Calu3 (cell line): ENCODE data around the gene TCF7L2. TPM values are rescaled to one million over a fixed set of nuclear protein-coding genes. Genes with fewer than 3 reads are reported as not detected.

ENCODE experiments used
- BruUV-seq: library from RNA; stranded (reverse); fragments of 400-500 nt; replicated peaks from 2 replicates; lab custom pipeline; 2021; lab: Mats Ljungman, UMichigan
- CTCF ChIA-PET: fragments of 300-600 bp; sonication (Branson Sonifier 250); formaldehyde crosslinking; loops from one replicate; lab custom pipeline; 2022; ENCODE audit warnings: antibody characterized with exemption; lab: Charles Lee
- DNase-seq: peaks from one replicate; pipeline ENCODE4 v3.0.0; 2022
- H3K27ac Mint-ChIP-seq: one replicate; pipeline ENCODE4 v1.8.0; 2022; ENCODE audit warnings: mixed read lengths; ENCODE audit not compliant: unreplicated experiment
- H3K27me3 Mint-ChIP-seq: one replicate; pipeline ENCODE4 v1.8.0; 2022; ENCODE audit warnings: mixed read lengths; ENCODE audit not compliant: unreplicated experiment
- H3K36me3 Mint-ChIP-seq: one replicate; pipeline ENCODE4 v1.8.0; 2022; ENCODE audit warnings: mild to moderate bottlenecking, moderate library complexity, mixed read lengths; ENCODE audit not compliant: insufficient read depth, unreplicated experiment
- H3K4me1 Mint-ChIP-seq: one replicate; pipeline ENCODE4 v1.8.0; 2022; ENCODE audit warnings: mild to moderate bottlenecking, low read depth, mixed read lengths; ENCODE audit not compliant: unreplicated experiment
- H3K4me3 Mint-ChIP-seq: one replicate; pipeline ENCODE4 v1.8.0; 2022; ENCODE audit warnings: mild to moderate bottlenecking, low read depth, moderate library complexity, mixed read lengths; ENCODE audit not compliant: unreplicated experiment
- H3K9me3 Mint-ChIP-seq: one replicate; pipeline ENCODE4 v1.8.0; 2022; ENCODE audit warnings: low read depth, mixed read lengths; ENCODE audit not compliant: unreplicated experiment
- intact Hi-C: fragments of 100-400 bp; cut with micrococcal nuclease; formaldehyde crosslinking; loops from one replicate; pipeline ENCODE4 v1.10.0; 2022; ENCODE audit not compliant: unreplicated experiment
- total RNA-seq: library from RNA; stranded (reverse); gene quantifications from 2 replicates; pipeline ENCODE4 v1.2.3, GENCODE V29; 2022
- TF ChIP-seq, protein P1 (sequence below): fragments of 200-600 bp; IDR thresholded peaks from one replicate; pipeline ENCODE4 v1.8.0; 2022; ENCODE audit warnings: antibody characterized with exemption; ENCODE audit not compliant: unreplicated experiment

Gene TCF7L2
- total RNA-seq, 1 experiment from 2014 or later: 36.6 TPM

DNA sequence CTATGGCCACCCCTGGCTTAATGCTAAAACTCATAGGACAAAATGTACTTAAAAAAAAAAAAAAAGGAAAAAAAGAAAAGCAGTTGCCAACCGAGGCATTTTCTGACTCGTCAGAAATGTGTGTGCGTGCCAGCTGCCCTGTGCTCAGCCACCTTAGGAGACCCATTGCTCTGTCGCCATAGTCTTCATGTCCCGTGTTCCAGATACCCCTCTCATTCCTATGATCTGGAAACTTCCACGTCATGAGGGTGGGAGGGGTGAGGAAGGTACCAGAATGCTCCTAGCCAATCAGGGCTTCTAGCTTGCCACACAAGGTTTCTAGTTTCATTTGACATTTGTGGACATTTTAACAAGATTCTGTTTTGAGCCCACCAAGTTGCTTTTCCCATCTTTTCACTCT is 212.9 kb downstream of the TCF7L2 start:
- H3K36me3 Mint-ChIP-seq: peaks cover 16% of the 10 kb centered on the region
- peaks cover 8% of the 10 kb centered on the region for H3K4me1 Mint-ChIP-seq
- no peak overlapping the region for H3K27ac Mint-ChIP-seq
- intact Hi-C loops: no loop called here
- H3K4me3 Mint-ChIP-seq: no peak overlapping the region
- no peaks in the 10 kb centered on the region for H3K9me3 Mint-ChIP-seq
- TF ChIP-seq, protein P1, sequence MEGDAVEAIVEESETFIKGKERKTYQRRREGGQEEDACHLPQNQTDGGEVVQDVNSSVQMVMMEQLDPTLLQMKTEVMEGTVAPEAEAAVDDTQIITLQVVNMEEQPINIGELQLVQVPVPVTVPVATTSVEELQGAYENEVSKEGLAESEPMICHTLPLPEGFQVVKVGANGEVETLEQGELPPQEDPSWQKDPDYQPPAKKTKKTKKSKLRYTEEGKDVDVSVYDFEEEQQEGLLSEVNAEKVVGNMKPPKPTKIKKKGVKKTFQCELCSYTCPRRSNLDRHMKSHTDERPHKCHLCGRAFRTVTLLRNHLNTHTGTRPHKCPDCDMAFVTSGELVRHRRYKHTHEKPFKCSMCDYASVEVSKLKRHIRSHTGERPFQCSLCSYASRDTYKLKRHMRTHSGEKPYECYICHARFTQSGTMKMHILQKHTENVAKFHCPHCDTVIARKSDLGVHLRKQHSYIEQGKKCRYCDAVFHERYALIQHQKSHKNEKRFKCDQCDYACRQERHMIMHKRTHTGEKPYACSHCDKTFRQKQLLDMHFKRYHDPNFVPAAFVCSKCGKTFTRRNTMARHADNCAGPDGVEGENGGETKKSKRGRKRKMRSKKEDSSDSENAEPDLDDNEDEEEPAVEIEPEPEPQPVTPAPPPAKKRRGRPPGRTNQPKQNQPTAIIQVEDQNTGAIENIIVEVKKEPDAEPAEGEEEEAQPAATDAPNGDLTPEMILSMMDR: no peak
- BruUV-seq: no TSS peak
- no peaks in the 10 kb centered on the region for H3K27me3 Mint-ChIP-seq
- no peak for DNase-seq
- CTCF ChIA-PET: no interaction called here

DNA sequence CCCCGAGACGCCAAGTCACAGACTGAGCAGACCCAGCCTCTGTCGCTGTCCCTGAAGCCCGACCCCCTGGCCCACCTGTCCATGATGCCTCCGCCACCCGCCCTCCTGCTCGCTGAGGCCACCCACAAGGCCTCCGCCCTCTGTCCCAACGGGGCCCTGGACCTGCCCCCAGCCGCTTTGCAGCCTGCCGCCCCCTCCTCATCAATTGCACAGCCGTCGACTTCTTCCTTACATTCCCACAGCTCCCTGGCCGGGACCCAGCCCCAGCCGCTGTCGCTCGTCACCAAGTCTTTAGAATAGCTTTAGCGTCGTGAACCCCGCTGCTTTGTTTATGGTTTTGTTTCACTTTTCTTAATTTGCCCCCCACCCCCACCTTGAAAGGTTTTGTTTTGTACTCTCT is 215.6 kb downstream of the TCF7L2 start:
- TF ChIP-seq, protein P1: no peak
- CTCF ChIA-PET: no interaction called here
- Mint-ChIP-seq H3K4me1 (peaks cover 8% of the 10 kb centered on the region), H3K9me3 (no peaks in the 10 kb centered on the region), H3K4me3 (no peak overlapping the region), H3K36me3 (peaks cover 14% of the 10 kb centered on the region), H3K27me3 (no peaks in the 10 kb centered on the region), H3K27ac (no peak overlapping the region)
- no peak for DNase-seq
- intact Hi-C loops: no loop called here
- BruUV-seq: no TSS peak

DNA sequence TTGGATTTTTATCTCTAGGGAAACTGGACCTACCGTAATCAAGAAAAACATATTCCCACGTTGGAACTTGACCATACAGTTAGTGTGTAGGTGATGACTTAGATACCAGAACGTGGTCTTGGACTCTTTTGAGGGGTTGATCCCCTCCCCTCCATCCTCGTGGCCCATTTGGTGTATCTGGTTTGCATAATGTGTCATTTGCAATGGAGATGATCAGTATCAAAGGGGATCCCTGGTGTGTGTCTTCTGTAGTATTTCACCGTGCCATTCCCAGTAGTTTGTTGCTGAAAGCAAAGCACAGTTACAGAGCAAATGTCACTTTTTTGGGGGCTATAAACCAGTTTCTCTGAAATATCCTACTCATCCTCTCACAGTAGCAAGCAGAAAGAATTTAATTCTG is 217.7 kb downstream of the TCF7L2 start:
- H3K9me3 Mint-ChIP-seq: no peaks in the 10 kb centered on the region
- H3K4me3 Mint-ChIP-seq: no peak overlapping the region
- peaks cover 9% of the 10 kb centered on the region for H3K36me3 Mint-ChIP-seq
- DNase-seq: no peak
- H3K27ac Mint-ChIP-seq: no peak overlapping the region
- peaks cover 8% of the 10 kb centered on the region for H3K4me1 Mint-ChIP-seq
- no TSS peak for BruUV-seq
- CTCF ChIA-PET: no interaction called here
- no peaks in the 10 kb centered on the region for H3K27me3 Mint-ChIP-seq
- TF ChIP-seq, protein P1: no peak
- intact Hi-C loops: no loop called here

DNA sequence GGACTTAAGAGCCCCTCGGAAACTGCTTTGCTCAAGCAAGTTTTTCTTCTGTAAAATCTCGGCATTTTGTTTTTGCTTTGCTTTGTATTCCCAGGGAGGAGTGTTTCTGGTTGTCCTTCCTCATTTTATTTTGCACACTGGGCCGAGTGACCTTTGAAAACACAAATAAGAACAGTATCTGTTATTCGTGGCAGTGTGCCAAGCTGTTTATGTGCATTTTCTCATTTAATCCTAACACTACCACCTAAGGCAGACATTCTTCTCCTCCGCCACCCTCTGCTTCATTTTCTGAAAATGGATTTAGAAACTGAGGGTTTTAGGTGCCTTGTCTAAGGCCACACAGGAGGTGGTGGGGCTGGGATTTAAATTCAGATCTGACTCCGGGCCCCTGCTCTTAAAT is 218.5 kb downstream of the TCF7L2 start:
- TF ChIP-seq, protein P1: no peak
- intact Hi-C loops: no loop called here
- BruUV-seq: no TSS peak
- DNase-seq: no peak
- H3K27me3 Mint-ChIP-seq: no peaks in the 10 kb centered on the region
- CTCF ChIA-PET: no interaction called here
- peaks cover 8% of the 10 kb centered on the region for H3K4me1 Mint-ChIP-seq
- peaks cover 9% of the 10 kb centered on the region for H3K36me3 Mint-ChIP-seq
- no peak overlapping the region for H3K4me3 Mint-ChIP-seq
- H3K27ac Mint-ChIP-seq: no peak overlapping the region
- H3K9me3 Mint-ChIP-seq: no peaks in the 10 kb centered on the region
